Inflammatory macrophage treated with lipopolysaccharide for 1 hour (primary cell): ENCODE data around the gene ENPP6.
"Not testable (repeated sequence)": the region's sequence is repeated elsewhere in the genome, so short reads cannot be mapped to it uniquely, and the experiment has no call there.

Source experiments
- DNase-seq, 2 donors: peaks; one replicate each; pipeline ENCODE4 v3.0.0-alpha.2; 2020 to 2022

ENPP6 gene

GRCh38 chr4:184146951-184147350 is 70.7 kb downstream of the ENPP6 start:
- no peak for DNase-seq

GRCh38 chr4:184145596-184145995 is 72.1 kb downstream of the ENPP6 start:
- no peak for DNase-seq

DNA sequence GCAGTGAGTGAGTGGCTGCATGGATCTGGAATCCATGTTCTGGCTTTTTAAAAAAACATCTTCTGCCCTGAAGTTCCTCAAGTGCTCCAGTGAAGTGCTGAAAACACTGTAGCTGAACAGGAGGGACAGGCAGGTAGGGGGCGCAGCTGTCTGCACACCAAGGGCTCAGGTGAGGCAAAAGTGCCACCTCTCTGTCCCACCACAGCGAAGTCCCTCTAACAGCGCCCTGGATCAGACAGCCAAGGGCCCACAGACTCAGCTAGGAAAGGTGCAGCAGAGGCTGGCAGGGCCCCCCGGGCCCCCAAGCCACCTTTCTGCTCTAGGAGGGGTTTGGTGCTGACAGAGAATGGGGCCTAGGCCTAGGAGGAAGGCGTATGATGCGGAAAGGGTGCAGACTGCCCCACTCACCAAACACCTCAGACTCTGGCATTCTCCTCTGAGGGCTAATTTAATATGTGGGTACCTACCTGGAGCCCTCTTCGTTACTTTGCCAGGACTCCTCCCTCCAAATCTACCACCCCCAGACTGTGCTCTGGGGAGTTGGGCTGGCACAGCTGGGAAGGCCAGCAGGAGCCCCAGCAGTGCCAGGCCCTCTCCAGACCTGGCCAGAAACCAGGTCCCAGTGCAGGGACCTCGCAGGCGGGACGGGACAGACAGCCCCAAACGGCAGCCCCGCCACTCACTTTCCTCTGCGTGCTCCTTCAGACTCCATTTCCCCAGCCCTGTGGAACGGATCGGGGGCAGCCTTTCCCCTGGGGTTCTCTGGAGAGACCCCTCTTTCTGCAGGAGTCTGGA is 73.7 kb downstream of the ENPP6 start:
- no peak for DNase-seq

DNA sequence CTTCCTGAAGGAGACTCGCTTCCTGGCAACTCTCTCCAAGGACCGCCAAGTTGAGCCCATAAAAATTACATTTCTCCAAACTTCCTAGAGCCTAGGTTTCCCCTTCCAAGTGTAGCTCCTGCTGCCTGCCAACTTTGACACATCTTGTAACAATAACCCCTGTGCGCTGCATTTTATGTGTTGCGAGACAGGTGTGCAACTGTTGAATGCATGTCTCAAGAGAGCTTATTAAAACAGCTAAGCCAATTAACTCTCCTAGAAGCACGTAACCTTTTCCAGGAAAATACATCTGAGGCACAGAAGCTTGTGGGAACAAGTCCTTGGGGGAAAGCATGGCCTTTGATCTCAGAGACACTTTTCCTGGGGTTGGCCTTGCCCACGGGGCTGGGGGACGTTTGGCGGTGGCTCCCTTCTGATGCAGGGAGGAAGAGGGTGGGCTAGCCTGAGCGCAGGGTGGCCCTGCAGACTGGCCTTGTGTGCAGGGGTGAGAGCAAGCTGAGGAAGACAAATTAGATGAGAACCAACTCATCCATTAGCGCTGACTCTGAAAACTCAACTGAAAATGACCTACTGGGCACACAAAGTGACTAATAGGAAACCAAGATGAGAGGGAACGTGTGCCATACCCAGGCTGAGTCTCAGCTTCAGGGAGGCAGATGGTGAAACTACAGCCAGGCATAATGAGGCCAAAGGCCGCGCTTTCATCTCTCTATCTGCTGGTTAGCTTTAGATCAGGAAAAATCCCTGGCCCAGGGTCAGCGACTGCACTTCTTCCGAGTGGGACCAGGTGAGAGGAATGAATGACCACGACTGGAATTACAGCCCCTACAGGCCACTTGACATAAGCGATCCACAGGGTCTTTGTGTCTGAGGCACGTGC is 75.3 kb downstream of the ENPP6 start:
- DNase-seq, result no peak

GRCh38 chr4:184140901-184141300 is 76.8 kb downstream of the ENPP6 start:
- DNase-seq, result not testable (repeated sequence)

- no peak for DNase-seq
These were observed 81.1 kb downstream of the ENPP6 start for GRCh38 chr4:184136525-184136924.

- no peak for DNase-seq
These were observed 90.9 kb downstream of the ENPP6 start for GRCh38 chr4:184126800-184127199.

- DNase-seq, result no peak
These were observed 94.9 kb downstream of the ENPP6 start for GRCh38 chr4:184122631-184123408.

GRCh38 chr4:184120549-184121127 is 97.0 kb downstream of the ENPP6 start:
- DNase-seq, result no peak

DNA sequence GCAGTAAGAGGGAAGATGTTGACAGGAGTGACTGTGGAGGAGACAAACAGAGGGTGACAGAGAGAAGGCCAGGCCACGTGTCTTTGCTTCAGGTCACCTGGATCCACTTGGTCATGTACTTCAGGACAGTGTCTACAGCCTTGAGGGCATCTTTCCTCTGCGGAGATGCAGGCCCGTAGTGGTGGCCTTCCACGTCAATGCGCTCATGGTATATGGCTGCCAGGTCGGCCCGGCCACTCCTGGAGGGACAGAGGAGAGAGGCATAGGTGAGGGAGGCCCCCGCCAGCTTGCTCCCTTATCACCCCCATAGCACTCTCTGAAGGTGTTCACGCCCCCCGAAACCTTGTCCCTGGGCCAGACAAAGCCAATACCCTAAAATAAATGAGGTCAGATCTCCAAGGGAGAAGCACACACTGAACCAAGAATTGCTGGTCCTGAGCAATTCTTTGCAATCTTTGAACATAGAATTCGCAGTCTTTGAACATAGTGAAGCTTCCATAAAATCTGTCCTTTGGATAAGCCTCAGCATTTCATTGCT is 99.9 kb downstream of the ENPP6 start:
- DNase-seq, result no peak

- DNase-seq, result no peak
These were observed 102.3 kb downstream of the ENPP6 start for GRCh38 chr4:184115399-184115798.

DNA sequence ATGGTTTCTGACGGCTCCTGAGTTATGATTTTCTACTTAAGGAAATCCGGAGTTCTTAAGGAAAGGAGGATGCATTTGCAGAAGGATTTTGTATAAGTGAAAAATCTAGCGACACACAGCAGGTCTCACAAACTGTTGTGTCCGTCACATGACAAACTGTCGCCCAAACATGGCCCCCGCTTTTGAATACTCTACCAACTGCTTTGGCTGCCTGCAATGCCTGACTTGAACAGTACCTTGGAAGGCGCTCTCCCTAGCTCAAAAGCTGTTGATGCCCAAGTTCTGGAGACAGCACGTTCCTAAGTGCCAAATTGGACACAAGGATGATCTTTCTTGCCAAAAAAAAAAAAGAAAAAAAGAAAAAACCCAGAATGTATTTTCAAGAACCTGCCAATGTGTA is 103.2 kb downstream of the ENPP6 start:
- no peak for DNase-seq

- DNase-seq, result no peak
These were observed 105.6 kb downstream of the ENPP6 start for GRCh38 chr4:184112006-184112550.

GRCh38 chr4:184111233-184111832 is 106.3 kb downstream of the ENPP6 start:
- DNase-seq, result no peak

- no peak for DNase-seq
These were observed 107.0 kb downstream of the ENPP6 start for GRCh38 chr4:184110452-184111224.

DNA sequence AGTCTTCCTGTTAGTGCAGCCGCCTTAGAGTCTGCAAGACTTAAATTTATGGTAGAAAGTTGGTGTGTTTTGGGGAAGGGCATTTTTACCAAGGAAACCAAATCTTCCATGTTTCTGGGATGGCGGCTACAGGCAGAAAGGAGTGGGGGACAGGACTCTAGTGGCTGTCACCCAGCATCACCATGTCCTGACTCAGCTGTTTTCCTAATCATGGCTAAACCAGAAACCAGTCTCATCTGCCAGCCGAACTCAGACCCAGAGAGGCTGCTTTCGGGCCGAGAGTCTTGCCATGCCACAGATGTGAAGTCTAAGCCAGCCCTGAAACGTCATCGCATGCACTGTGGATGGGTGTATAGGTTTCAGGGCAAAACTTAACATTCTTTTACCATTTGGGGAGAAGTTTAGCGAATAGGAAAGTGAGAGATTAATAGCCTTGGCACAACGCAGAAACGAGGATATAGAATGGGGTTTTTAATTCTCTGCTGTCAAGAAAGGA is 109.6 kb downstream of the ENPP6 start:
- DNase-seq, result no peak

DNA sequence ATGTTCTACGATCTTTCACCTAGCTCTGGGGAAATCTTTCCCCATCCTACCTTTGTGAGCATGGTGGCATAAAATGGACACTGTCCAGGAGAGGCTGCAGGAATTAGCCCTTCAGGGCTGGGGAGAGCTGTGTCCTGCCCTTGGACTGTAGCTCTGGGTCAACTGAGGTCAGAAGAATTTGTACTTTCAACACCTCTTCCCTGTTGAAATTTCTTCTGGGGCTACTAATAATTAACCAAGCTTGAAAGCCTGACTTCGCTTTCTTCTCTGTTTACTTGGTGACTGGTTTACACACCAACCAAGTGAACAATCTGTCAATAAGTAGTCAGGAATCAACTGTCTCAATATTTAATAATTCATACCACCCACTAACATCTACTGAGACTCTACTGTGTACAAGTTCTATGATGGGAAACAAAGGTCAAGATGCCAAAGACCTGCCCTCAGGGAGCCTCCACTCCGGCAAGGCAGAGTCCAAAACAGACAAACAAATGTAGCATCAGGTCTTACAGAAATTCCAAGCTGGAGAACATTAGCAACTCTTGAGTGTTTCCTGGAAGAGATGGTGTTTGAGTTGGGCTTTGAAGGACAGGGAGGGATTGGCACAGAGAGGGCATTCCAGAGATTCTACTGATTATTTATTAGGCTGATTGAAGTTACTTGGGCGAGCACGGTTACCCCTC is 113.1 kb downstream of the ENPP6 start:
- DNase-seq, result no peak

- DNase-seq, result no peak
These were observed 114.0 kb downstream of the ENPP6 start for GRCh38 chr4:184103527-184104264.

GRCh38 chr4:184102927-184103326 is 114.7 kb downstream of the ENPP6 start:
- no peak for DNase-seq
